Ramos (cell line): Measurements from ENCODE around the gene ALPK1.

Experiments used
- in situ Hi-C: fragments of 300-500 bp; cut with MboI; formaldehyde crosslinking; loops from one replicate; pipeline ENCODE4 v1.14.3; 2022; ENCODE audit warnings: low sequenced_read_pairs; ENCODE audit not compliant: unreplicated experiment

Gene ALPK1

GRCh38 chr4:112321776-112322684, 24.9 kb downstream of the ALPK1 start:
- in situ Hi-C loops = no loop called here

- in situ Hi-C loops = no loop called here
Observed at GRCh38 chr4:112322866-112323265, 25.7 kb downstream of the ALPK1 start.

- in situ Hi-C loops = loop anchor here (25.0 kb wide), 1 partner anchor 187 kb away; the partner anchor contains the start of gene NEUROG2
Observed at GRCh38 chr4:112325530-112325929, 28.4 kb downstream of the ALPK1 start.

- in situ Hi-C loops = loop anchor here (25.0 kb wide), 1 partner anchor 184 kb away; the partner anchor contains the start of gene NEUROG2
Observed at GRCh38 chr4:112327965-112328733, 31.0 kb downstream of the ALPK1 start.

- in situ Hi-C loops = loop anchor here (25.0 kb wide), 1 partner anchor 184 kb away; the partner anchor contains the start of gene NEUROG2
Observed at GRCh38 chr4:112328734-112329130, 31.6 kb downstream of the ALPK1 start.

- in situ Hi-C loops = loop anchor here (25.0 kb wide), 1 partner anchor 182 kb away; the partner anchor contains the start of gene NEUROG2
Observed at GRCh38 chr4:112329672-112330375, 32.7 kb downstream of the ALPK1 start.

- in situ Hi-C loops = loop anchor here (25.0 kb wide), 1 partner anchor 181 kb away; the partner anchor contains the start of gene NEUROG2
Observed at GRCh38 chr4:112330921-112331320, 33.8 kb downstream of the ALPK1 start.

GRCh38 chr4:112332398-112332797, 35.2 kb downstream of the ALPK1 start:
- in situ Hi-C loops = loop anchor here (25.0 kb wide), 1 partner anchor 180 kb away; the partner anchor contains the start of gene NEUROG2

GRCh38 chr4:112340023-112340422, 42.9 kb downstream of the ALPK1 start:
- in situ Hi-C loops = loop anchor here (25.0 kb wide), 1 partner anchor 172 kb away; the partner anchor contains the start of gene NEUROG2

GRCh38 chr4:112341033-112341432, 43.9 kb downstream of the ALPK1 start:
- in situ Hi-C loops = loop anchor here (25.0 kb wide), 1 partner anchor 171 kb away; the partner anchor contains the start of gene NEUROG2

GRCh38 chr4:112343330-112344080, 46.3 kb downstream of the ALPK1 start:
- in situ Hi-C loops = loop anchor here (25.0 kb wide), 1 partner anchor 169 kb away; the partner anchor contains the start of gene NEUROG2

- in situ Hi-C loops = loop anchor here (25.0 kb wide), 1 partner anchor 164 kb away; the partner anchor contains the start of gene NEUROG2
Observed at GRCh38 chr4:112348488-112349158, 51.5 kb downstream of the ALPK1 start.

- in situ Hi-C loops = no loop called here
Observed at GRCh38 chr4:112352736-112353135, 55.6 kb downstream of the ALPK1 start.

- in situ Hi-C loops = no loop called here
Observed at GRCh38 chr4:112355662-112356061, 58.5 kb downstream of the ALPK1 start.

- in situ Hi-C loops = no loop called here
Observed at GRCh38 chr4:112357453-112357852, 60.3 kb downstream of the ALPK1 start.

- in situ Hi-C loops = no loop called here
Observed at GRCh38 chr4:112357897-112358296, 60.7 kb downstream of the ALPK1 start.

- in situ Hi-C loops = no loop called here
Observed at GRCh38 chr4:112358415-112358814, 61.2 kb downstream of the ALPK1 start.

- in situ Hi-C loops = no loop called here
Observed at GRCh38 chr4:112358952-112359749, 62.0 kb downstream of the ALPK1 start.
